K562 (cell line): ENCODE data around the gene DDX39A. TPM values are rescaled to one million over a fixed set of nuclear protein-coding genes. Genes with fewer than 3 reads are reported as not detected.

Source experiments
- CBX3 ChIP-seq, 2 experiments: IDR thresholded peaks; 1 replicate in 1 of 2; 2 replicates in 1 of 2; pipeline ENCODE4 v1.6.1; 2012; ENCODE audit warnings: inconsistent platforms in 2 of 2, low read length in 2 of 2, borderline replicate concordance in 1 of 2, control low read depth in 1 of 2
- DMBX1 ChIP-seq: fragments of 250-450 bp; sonication (Bioruptor Pico); IDR thresholded peaks from 2 replicates; pipeline ENCODE4 v1.8.0; 2022; ENCODE audit warnings: inconsistent platforms, mild to moderate bottlenecking, moderate library complexity, borderline replicate concordance
- DPF2 ChIP-seq: fragments of 450-650 bp; IDR thresholded peaks from 2 replicates; pipeline ENCODE4 v1.6.1; 2016
- EP400 ChIP-seq: fragments of 450-650 bp; IDR thresholded peaks from 2 replicates; pipeline ENCODE4 v1.6.1; 2017; ENCODE audit warnings: antibody characterized with exemption, mild to moderate bottlenecking, moderate library complexity
- ESRRA ChIP-seq: fragments of 450-650 bp; IDR thresholded peaks from 2 replicates; pipeline ENCODE4 v1.6.1; 2014; ENCODE audit warnings: low read depth, mild to moderate bottlenecking, moderate library complexity, borderline replicate concordance
- HDAC8 ChIP-seq: fragments of 450-650 bp; IDR thresholded peaks from 2 replicates; pipeline ENCODE4 v1.6.1; 2016; ENCODE audit warnings: mild to moderate bottlenecking, missing genetic modification characterization, moderate library complexity, missing compliant biosample characterization
- HDGF ChIP-seq: fragments of 450-650 bp; IDR thresholded peaks from 2 replicates; pipeline ENCODE4 v1.6.1; 2016
- HIVEP1 ChIP-seq: fragments of 250-450 bp; sonication (Bioruptor Pico); IDR thresholded peaks from 2 replicates; pipeline ENCODE4 v1.4.0; 2020; ENCODE audit warnings: mild to moderate bottlenecking
- HMGN3 ChIP-seq: IDR thresholded peaks from 2 replicates; pipeline ENCODE4 v1.6.1; 2011; ENCODE audit warnings: borderline replicate concordance, low read depth, mild to moderate bottlenecking, mixed read lengths, low read length; ENCODE audit not compliant: insufficient read length; ENCODE audit errors: extremely low read depth
- KDM4B ChIP-seq, 2 experiments: fragments of 450-650 bp in 1 of 2; sonication (generic) in 1 of 2; IDR thresholded peaks; 2 replicates each; pipeline ENCODE4 v1.6.1; 2016 to 2017; ENCODE audit warnings: borderline replicate concordance in 2 of 2, antibody characterized with exemption in 1 of 2, low read depth in 1 of 2, mild to moderate bottlenecking in 1 of 2
- MAX ChIP-seq: sonication (generic); formaldehyde crosslinking; IDR thresholded peaks from 2 replicates; pipeline ENCODE4 v1.9.0; 2022; ENCODE audit warnings: mild to moderate bottlenecking, missing genetic modification reagents
- MCM2 ChIP-seq: fragments of 450-650 bp; IDR thresholded peaks from 2 replicates; pipeline ENCODE4 v1.6.1; 2017; ENCODE audit warnings: low read depth, mild to moderate bottlenecking
- MLLT1 ChIP-seq, 2 experiments: fragments of 450-650 bp; IDR thresholded peaks; 2 replicates each; pipeline ENCODE4 v1.6.1; 2016
- MNT ChIP-seq, 2 experiments: fragments of 450-650 bp; conservative IDR thresholded peaks; 2 replicates each; pipeline ENCODE4 v1.6.1; 2017; ENCODE audit warnings: mild to moderate bottlenecking in 2 of 2, moderate library complexity in 2 of 2
- NR2C2 ChIP-seq, 2 experiments: fragments of 200-800 bp in 1 of 2; sonication (Bioruptor generic) in 1 of 2; sonication (generic) in 1 of 2; formaldehyde crosslinking in 1 of 2; IDR thresholded peaks; 2 replicates each; pipeline versions ENCODE4 v1.6.1 to v1.8.0; 2016 to 2022; ENCODE audit warnings: mild to moderate bottlenecking in 1 of 2, missing compliant biosample characterization in 1 of 2, missing genetic modification characterization in 1 of 2, missing genetic modification reagents in 1 of 2
- PHF20 ChIP-seq: fragments of 450-650 bp; IDR thresholded peaks from 2 replicates; pipeline ENCODE4 v1.6.1; 2018; ENCODE audit not compliant: partially characterized antibody
- RBM39 ChIP-seq: fragments of 200-400 bp; formaldehyde crosslinking; optimal IDR thresholded peaks from 2 replicates; pipeline ENCODE3; 2018; ENCODE audit warnings: low read depth, low read length
- SMAD4 ChIP-seq: fragments of 250-450 bp; sonication (Bioruptor Pico); conservative IDR thresholded peaks from 2 replicates; pipeline ENCODE4 v1.8.0; 2021; ENCODE audit warnings: inconsistent platforms, mild to moderate bottlenecking, moderate library complexity
- USF1 ChIP-seq: sonication (generic); formaldehyde crosslinking; IDR thresholded peaks from 2 replicates; pipeline ENCODE4 v1.9.0; 2022; ENCODE audit warnings: mild to moderate bottlenecking, missing genetic modification reagents
- XRCC5 ChIP-seq: fragments of 200-400 bp; formaldehyde crosslinking; IDR thresholded peaks from 2 replicates; pipeline ENCODE4 v1.6.1; 2017; ENCODE audit warnings: low read depth, mild to moderate bottlenecking, low read length
- ZNF140 ChIP-seq: fragments of 250-450 bp; sonication (Bioruptor Pico); IDR thresholded peaks from 2 replicates; pipeline ENCODE4 v1.8.0; 2021; ENCODE audit warnings: moderate library complexity, mild to moderate bottlenecking, inconsistent platforms
- ZNF444 ChIP-seq: fragments of 250-450 bp; sonication (Bioruptor Pico); IDR thresholded peaks from 2 replicates; pipeline ENCODE4 v1.4.0; 2020; ENCODE audit warnings: mild to moderate bottlenecking, moderate library complexity
- ZNF589 ChIP-seq: fragments of 200-800 bp; sonication (Bioruptor generic); IDR thresholded peaks from 2 replicates; pipeline ENCODE4 v1.6.1; 2016; ENCODE audit warnings: low read depth, missing genetic modification characterization, missing compliant biosample characterization
- polyA plus RNA-seq, 8 experiments: library from polyadenylated mRNA; depleted of rRNA in 4 of 8; stranded (reverse) in 5 of 8; unstranded in 3 of 8; fragments of >200 nt; fragmentation: Nextera tagmentation in 2 of 8; fragmentation: Illumina TruSeq in 1 of 8; extraction: Ambion mirVana in 2 of 8; extraction: Trizol in 1 of 8; gene quantifications; 2 replicates each; pipeline versions ENCODE4 v1.2.1 to v1.2.3, GENCODE V29; 2011 to 2014; ENCODE audit warnings: inconsistent platforms in 1 of 8, missing spikeins in 1 of 8
- total RNA-seq, 7 experiments: library from RNA; depleted of rRNA in 6 of 7; stranded (reverse); fragments of >200 nt in 6 of 7; fragmentation: Illumina TruSeq in 2 of 7; extraction: Trizol in 2 of 7; gene quantifications; 2 replicates each; pipeline versions ENCODE4 v1.2.1 to v1.2.3, GENCODE V29; 2011 to 2021; ENCODE audit warnings: low replicate concordance in 1 of 7
- TF ChIP-seq, protein P1 (sequence below), 2 experiments: fragments of 250-450 bp in 1 of 2; fragments of 450-650 bp in 1 of 2; sonication (Bioruptor Pico) in 1 of 2; IDR thresholded peaks; 2 replicates each; pipeline versions ENCODE4 v1.6.1 to v1.8.0; 2016 to 2021; ENCODE audit warnings: mild to moderate bottlenecking in 2 of 2, moderate library complexity in 2 of 2, missing compliant biosample characterization in 1 of 2, missing genetic modification characterization in 1 of 2

DDX39A gene
- total and polyA plus RNA-seq, 9 of the 15 experiments (the other 6 are each of a cell fraction or from before 2014, with no cell fraction given): 90.3 to 250 (median 188) TPM

DNA sequence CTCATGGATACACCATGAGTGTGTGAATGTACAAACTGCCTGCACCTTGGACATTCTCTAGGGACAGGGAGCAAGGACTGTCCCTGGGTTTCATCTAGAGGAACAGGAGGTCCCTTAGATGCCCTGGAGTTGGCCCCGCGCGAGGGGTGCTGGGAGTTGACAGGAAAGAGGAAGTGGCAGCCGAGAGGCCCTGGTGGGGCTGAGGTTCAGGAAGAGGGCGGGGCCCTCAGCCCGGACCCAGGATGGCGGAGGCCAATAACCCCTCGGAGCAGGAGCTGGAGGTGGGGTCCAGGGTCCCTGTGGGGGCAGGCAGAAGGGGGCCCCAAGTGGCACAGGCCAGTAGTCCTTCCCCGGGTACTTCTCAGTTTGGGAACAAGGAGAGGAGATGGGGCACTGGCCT, 20.9 kb upstream of the DDX39A start (continued):
- no peak for TF ChIP-seq NR2C2 (CRISPR knock-in tag; IDR thresholded peaks at IDR 0.05)
- peak; percentile 81 for TF ChIP-seq NR2C2 (tag; IDR thresholded peaks at IDR 0.05)
- no peak for TF ChIP-seq MLLT1 (IDR thresholded peaks at IDR 0.05)
- TF ChIP-seq DPF2: 0 out of 2 replicates have a peak, but pooled peaks have one; percentile 42
- TF ChIP-seq CBX3 (IDR thresholded peaks at IDR 0.05; ENCODE audit: borderline replicate concordance in 1 of 2, low read length in 2 of 2): no peak
- peak; percentile 54; the same call in 1 of the 2 replicates for TF ChIP-seq MAX
- peak; percentile 57 for TF ChIP-seq SMAD4
- TF ChIP-seq EP400: 0 out of 2 replicates have a peak, but pooled peaks have one; percentile 42
- no peak for TF ChIP-seq HDGF
- TF ChIP-seq ZNF589 (CRISPR knock-in tag): 0 out of 2 replicates have a peak, but pooled peaks have one; percentile 52
- TF ChIP-seq MCM2: no peak
- TF ChIP-seq RBM39: peak; percentile 52
- peak; percentile 48 for TF ChIP-seq HMGN3
- peak in 1 of 2 experiments; percentile 39; a peak in 1 of 4 replicates for TF ChIP-seq MNT (conservative IDR thresholded peaks at IDR 0.05)
- TF ChIP-seq ZNF140 (CRISPR knock-in tag): no peak
- TF ChIP-seq, protein P1, sequence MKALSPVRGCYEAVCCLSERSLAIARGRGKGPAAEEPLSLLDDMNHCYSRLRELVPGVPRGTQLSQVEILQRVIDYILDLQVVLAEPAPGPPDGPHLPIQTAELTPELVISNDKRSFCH (CRISPR knock-in tag; IDR thresholded peaks at IDR 0.05): no peak
- TF ChIP-seq, protein P1 (tag; IDR thresholded peaks at IDR 0.05): peak; percentile 62; the same call in 1 of the 2 replicates
- TF ChIP-seq ESRRA: peak; percentile 18; the same call in 1 of the 2 replicates
- no peak for TF ChIP-seq USF1 (CRISPR knock-in tag)
- peak; percentile 55 for TF ChIP-seq DMBX1 (CRISPR knock-in tag)
- TF ChIP-seq PHF20: peak; percentile 43
- TF ChIP-seq HDAC8 (tag): peak; percentile 65; the same call in 1 of the 2 replicates
- 0 out of 2 replicates have a peak, but pooled peaks have one; percentile 33 for TF ChIP-seq HIVEP1 (CRISPR knock-in tag)
- TF ChIP-seq XRCC5: peak; percentile 65; the same call in 1 of the 2 replicates
- TF ChIP-seq ZNF444 (CRISPR knock-in tag): no peak
- TF ChIP-seq KDM4B (IDR thresholded peaks at IDR 0.05; ENCODE audit: borderline replicate concordance in 2 of 2, low read depth in 1 of 2): peak in 1 of 2 experiments; percentile 42; a peak in 1 of 4 replicates
